PC-3 (cell line): ENCODE data around the gene MED12L. TPM values are rescaled to one million over a fixed set of nuclear protein-coding genes. Genes with fewer than 3 reads are reported as not detected.

Experiments used
- ATAC-seq: fragments of 200-7000 bp; cut with Tn5 transposase; 2 replicates; pipeline ENCODE4 v1.9.1; 2020; ENCODE audit warnings: mild to moderate bottlenecking, moderate library complexity
- BruUV-seq: library from RNA; stranded (reverse); fragments of 400-500 nt; replicated peaks from 2 replicates; lab custom pipeline; 2021; lab: Mats Ljungman, UMichigan
- CTCF ChIA-PET: fragments of 300-600 bp; sonication (Branson Sonifier 250); formaldehyde crosslinking; loops from one replicate; lab custom pipeline; 2022; ENCODE audit warnings: antibody characterized with exemption; lab: Charles Lee
- POLR2A ChIA-PET: fragments of 300-600 bp; sonication (Branson Sonifier 250); formaldehyde crosslinking; loops from one replicate; lab custom pipeline; 2022; ENCODE audit warnings: antibody characterized with exemption; ENCODE audit not compliant: unreplicated experiment; lab: Charles Lee
- DNase-seq: peaks from one replicate; pipeline ENCODE4 v3.0.0-alpha.2; 2015
- H2AFZ ChIP-seq: fragments of 300-600 bp; sonication (generic); 2 replicates; pipeline ENCODE4 v1.6.0; 2016; ENCODE audit warnings: antibody characterized with exemption, low read length
- H3F3A ChIP-seq: fragments of 300-600 bp; sonication (generic); one replicate; pipeline ENCODE4 v1.6.0; 2017; ENCODE audit warnings: antibody characterized with exemption, low read length, control low read depth, mild to moderate bottlenecking; ENCODE audit not compliant: unreplicated experiment
- H3K27ac ChIP-seq: fragments of 300-600 bp; sonication (generic); 2 replicates; pipeline ENCODE4 v1.5.1; 2016; ENCODE audit warnings: mild to moderate bottlenecking, low read length
- H3K27me3 ChIP-seq: fragments of 300-600 bp; sonication (generic); 2 replicates; pipeline ENCODE4 v1.6.1; 2016; ENCODE audit warnings: low read length, mixed read lengths
- H3K36me3 ChIP-seq: fragments of 300-600 bp; sonication (generic); 2 replicates; pipeline ENCODE4 v1.6.1; 2016; ENCODE audit warnings: low read depth, mixed run types, low read length, mixed read lengths
- H3K4me1 ChIP-seq: fragments of 300-600 bp; sonication (generic); 2 replicates; pipeline ENCODE4 v1.5.1; 2016; ENCODE audit warnings: low read length; ENCODE audit not compliant: insufficient read depth
- H3K4me2 ChIP-seq: fragments of 300-600 bp; sonication (generic); 2 replicates; pipeline ENCODE4 v1.6.0; 2016; ENCODE audit warnings: low read length
- H3K4me3 ChIP-seq: fragments of 300-600 bp; sonication (generic); 2 replicates; pipeline ENCODE4 v1.5.1; 2016; ENCODE audit warnings: mild to moderate bottlenecking, low read length, mixed read lengths
- H3K79me2 ChIP-seq: fragments of 300-600 bp; sonication (generic); 2 replicates; pipeline ENCODE4 v1.6.1; 2017; ENCODE audit warnings: low read length, mixed read lengths
- H3K9ac ChIP-seq: fragments of 300-600 bp; sonication (generic); 2 replicates; pipeline ENCODE4 v1.6.0; 2016; ENCODE audit warnings: mild to moderate bottlenecking, low read length
- H3K9me2 ChIP-seq: fragments of 300-600 bp; sonication (generic); replicated peaks from 2 replicates; pipeline ENCODE4 v1.6.1; 2016; ENCODE audit warnings: mixed run types, low read length, mixed read lengths
- H3K9me3 ChIP-seq: fragments of 300-600 bp; sonication (generic); 2 replicates; pipeline ENCODE4 v1.6.1; 2016; ENCODE audit warnings: low read length, mixed read lengths
- H4K20me1 ChIP-seq: fragments of 300-600 bp; sonication (generic); 2 replicates; pipeline ENCODE4 v1.6.1; 2016; ENCODE audit warnings: low read length, mixed read lengths
- EZH2 ChIP-seq: fragments of 300-600 bp; sonication (generic); IDR thresholded peaks from one replicate; pipeline ENCODE4 v1.6.1; 2017; ENCODE audit warnings: antibody characterized with exemption, mild to moderate bottlenecking, low read length; ENCODE audit not compliant: unreplicated experiment
- EZH2phosphoT487 ChIP-seq: fragments of 300-600 bp; sonication (generic); IDR thresholded peaks from 2 replicates; pipeline ENCODE4 v1.6.1; 2018; ENCODE audit warnings: mild to moderate bottlenecking, antibody characterized with exemption, low read length, borderline replicate concordance
- intact Hi-C: fragments of 100-400 bp; cut with micrococcal nuclease; formaldehyde crosslinking; loops from 2 replicates; pipeline ENCODE4 v1.9.0; 2023
- total RNA-seq: library from RNA; depleted of rRNA; stranded (reverse); fragments of >200 nt; gene quantifications from 2 replicates; pipeline ENCODE4 v1.2.3, GENCODE V29; 2014
- TF ChIP-seq, protein P1 (sequence below): fragments of 300-600 bp; sonication (generic); conservative IDR thresholded peaks from 2 replicates; pipeline ENCODE4 v1.5.1; 2017; ENCODE audit warnings: antibody characterized with exemption, low read depth, mild to moderate bottlenecking, low read length

MED12L gene
- total RNA-seq, 1 experiment from 2014 or later = 0.55 TPM

GRCh38 chr3:151477591-151478334 lies 392.3 kb downstream of the MED12L start:
- CTCF ChIA-PET = no interaction called here
- no peak for TF ChIP-seq EZH2phosphoT487
- TF ChIP-seq, protein P1, sequence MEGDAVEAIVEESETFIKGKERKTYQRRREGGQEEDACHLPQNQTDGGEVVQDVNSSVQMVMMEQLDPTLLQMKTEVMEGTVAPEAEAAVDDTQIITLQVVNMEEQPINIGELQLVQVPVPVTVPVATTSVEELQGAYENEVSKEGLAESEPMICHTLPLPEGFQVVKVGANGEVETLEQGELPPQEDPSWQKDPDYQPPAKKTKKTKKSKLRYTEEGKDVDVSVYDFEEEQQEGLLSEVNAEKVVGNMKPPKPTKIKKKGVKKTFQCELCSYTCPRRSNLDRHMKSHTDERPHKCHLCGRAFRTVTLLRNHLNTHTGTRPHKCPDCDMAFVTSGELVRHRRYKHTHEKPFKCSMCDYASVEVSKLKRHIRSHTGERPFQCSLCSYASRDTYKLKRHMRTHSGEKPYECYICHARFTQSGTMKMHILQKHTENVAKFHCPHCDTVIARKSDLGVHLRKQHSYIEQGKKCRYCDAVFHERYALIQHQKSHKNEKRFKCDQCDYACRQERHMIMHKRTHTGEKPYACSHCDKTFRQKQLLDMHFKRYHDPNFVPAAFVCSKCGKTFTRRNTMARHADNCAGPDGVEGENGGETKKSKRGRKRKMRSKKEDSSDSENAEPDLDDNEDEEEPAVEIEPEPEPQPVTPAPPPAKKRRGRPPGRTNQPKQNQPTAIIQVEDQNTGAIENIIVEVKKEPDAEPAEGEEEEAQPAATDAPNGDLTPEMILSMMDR = no peak
- TF ChIP-seq EZH2 = no peak
- H4K20me1 ChIP-seq = no peaks in the 10 kb centered on the region
- no peak overlapping the region; the same call in 1 of the 2 replicates for H3K4me2 ChIP-seq
- no peaks in the 10 kb centered on the region for H3F3A ChIP-seq
- H3K27ac ChIP-seq = no peak overlapping the region
- intact Hi-C loops = no loop called here
- no peak overlapping the region for H3K9ac ChIP-seq
- ATAC-seq = peak; percentile 67
- H3K4me1 ChIP-seq = peaks cover 10% of the 10 kb centered on the region; the same call in 1 of the 2 replicates
- DNase-seq = peak; percentile 40
- H3K9me3 ChIP-seq = peaks cover 5% of the 10 kb centered on the region
- POLR2A ChIA-PET = no interaction called here
- no peak overlapping the region for H2AFZ ChIP-seq
- H3K4me3 ChIP-seq = no peak overlapping the region
- no peaks in the 10 kb centered on the region for H3K36me3 ChIP-seq
- BruUV-seq = no TSS peak
- H3K79me2 ChIP-seq = no peaks in the 10 kb centered on the region
- no peaks in the 10 kb centered on the region for H3K27me3 ChIP-seq
- H3K9me2 ChIP-seq = no peaks in the 10 kb centered on the region

DNA sequence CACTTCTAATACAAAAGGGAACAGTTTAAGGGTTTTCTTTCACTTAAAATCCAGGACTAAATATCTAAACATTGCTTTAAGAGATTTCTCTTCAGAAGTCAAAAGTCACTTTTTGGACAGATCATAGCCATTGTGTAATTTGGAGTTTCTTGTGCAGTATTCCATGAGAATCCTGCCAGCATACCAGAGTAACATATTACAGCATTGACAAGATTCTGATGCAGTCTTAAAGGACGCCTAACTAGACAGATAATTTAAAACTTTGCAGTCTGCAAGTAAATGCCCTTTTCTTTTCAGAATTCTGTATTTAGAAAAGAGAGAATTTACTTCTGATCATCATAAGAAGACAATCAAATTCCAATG lies 392.9 kb downstream of the MED12L start:
- BruUV-seq = no TSS peak
- Histone ChIP-seq H3K36me3 (no peaks in the 10 kb centered on the region), H3K27ac (no peak overlapping the region), H3K9me3 (peaks cover 5% of the 10 kb centered on the region), H2AFZ (no peak overlapping the region), H3K9ac (no peak overlapping the region), H3F3A (no peaks in the 10 kb centered on the region), H3K79me2 (no peaks in the 10 kb centered on the region), H4K20me1 (no peaks in the 10 kb centered on the region), H3K9me2 (no peaks in the 10 kb centered on the region), H3K4me1 (peaks cover 10% of the 10 kb centered on the region; the same call in 1 of the 2 replicates), H3K4me3 (no peak overlapping the region), H3K27me3 (no peaks in the 10 kb centered on the region), H3K4me2 (no peak overlapping the region)
- no peak for ATAC-seq
- ChIA-PET POLR2A (no interaction called here), CTCF (no interaction called here)
- no peak for DNase-seq
- TF ChIP-seq EZH2phosphoT487 (no peak), EZH2 (no peak)
- TF ChIP-seq, protein P1 = no peak
- intact Hi-C loops = no loop called here

DNA sequence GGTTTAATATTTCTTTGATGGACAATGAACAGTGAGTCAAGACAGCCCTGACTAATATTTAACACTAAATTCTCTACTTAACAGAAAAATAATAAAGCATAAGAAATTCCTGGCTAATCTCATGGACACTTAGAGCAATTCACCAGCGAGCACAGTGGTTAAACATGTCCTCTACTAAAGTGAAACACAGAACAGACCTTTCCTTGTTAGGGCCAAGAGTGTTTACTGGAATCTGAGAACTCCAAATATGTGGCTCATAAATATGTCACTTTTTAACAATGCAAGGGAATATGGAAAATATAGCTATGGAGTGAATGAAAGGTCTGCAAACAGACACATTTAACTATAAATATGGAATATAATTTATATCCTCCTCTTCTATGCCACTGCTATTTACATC lies 394.0 kb downstream of the MED12L start:
- no peaks in the 10 kb centered on the region for H4K20me1 ChIP-seq
- H3K9ac ChIP-seq = no peak overlapping the region
- peaks cover 10% of the 10 kb centered on the region; the same call in 1 of the 2 replicates for H3K4me1 ChIP-seq
- ATAC-seq (0 out of 2 replicates have a peak, but pooled peaks have one; percentile 23), DNase-seq (no peak)
- no peaks in the 10 kb centered on the region for H3K9me2 ChIP-seq
- intact Hi-C loops = no loop called here
- no peak overlapping the region for H3K27ac ChIP-seq
- H3K4me3 ChIP-seq = no peak overlapping the region
- peaks cover 5% of the 10 kb centered on the region for H3K9me3 ChIP-seq
- POLR2A ChIA-PET = no interaction called here
- no peak overlapping the region for H3K4me2 ChIP-seq
- H3F3A ChIP-seq = no peaks in the 10 kb centered on the region
- no peaks in the 10 kb centered on the region for H3K36me3 ChIP-seq
- TF ChIP-seq EZH2phosphoT487 (no peak), EZH2 (no peak)
- TF ChIP-seq, protein P1 = no peak
- BruUV-seq = no TSS peak
- H3K27me3 ChIP-seq = no peaks in the 10 kb centered on the region
- H2AFZ ChIP-seq = no peak overlapping the region
- no peaks in the 10 kb centered on the region for H3K79me2 ChIP-seq
- CTCF ChIA-PET = no interaction called here
